Measurements from ENCODE around the gene SLC40A1. TPM values are rescaled to one million over a fixed set of nuclear protein-coding genes. Genes with fewer than 3 reads are reported as not detected.

Gene SLC40A1
- total RNA-seq, 2 experiments from 2014 or later, result 7.4 to 8.2 TPM

DNA sequence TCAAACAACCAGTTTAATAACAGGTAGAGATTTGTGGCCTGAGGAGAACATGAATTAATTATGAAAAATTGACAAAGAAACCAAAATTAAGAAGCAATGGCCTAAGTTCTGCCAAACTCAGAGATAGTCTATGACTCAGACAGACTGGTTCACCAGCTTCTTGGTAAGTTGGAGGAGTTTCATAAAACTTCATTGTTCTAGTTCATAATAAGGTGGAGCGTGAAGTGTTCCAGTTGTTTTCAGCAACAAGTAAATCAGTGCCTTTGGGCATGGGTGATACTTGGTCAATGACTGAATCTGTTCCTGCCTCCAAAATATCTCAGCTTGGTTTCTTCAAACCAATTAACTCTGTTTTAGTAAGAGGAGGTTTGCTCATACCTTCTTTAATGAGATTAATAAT lies 40.0 kb downstream of the SLC40A1 start:
- Histone ChIP-seq H3K36me3 (ENCODE audit: insufficient read depth, low read length) (no peaks in the 10 kb centered on the region), H3K4me3 (ENCODE audit: low read length) (no peak overlapping the region), H3K27ac (ENCODE audit: low read depth in 1 of 2, low read length in 2 of 2) (no peak overlapping the region), H3K4me1 (ENCODE audit: insufficient read depth, low read length) (no peaks in the 10 kb centered on the region), H3K27me3 (ENCODE audit: control insufficient read depth in 1 of 2, insufficient read depth in 2 of 2, low read length in 2 of 2) (no peaks in the 10 kb centered on the region), H3K9me3 (ENCODE audit: control insufficient read depth in 1 of 2, insufficient read depth in 1 of 2, low read length in 2 of 2) (no peaks in the 10 kb centered on the region)
- CTCF ChIA-PET, result no interaction called here
- H3K27ac Mint-ChIP-seq, result no peak overlapping the region
- no peaks in the 10 kb centered on the region for H3K9me3 Mint-ChIP-seq
- H3K4me3 Mint-ChIP-seq, result no peak overlapping the region
- DNase-seq (no peak), ATAC-seq (ENCODE audit: poor library complexity) (no peak)
- POLR2A ChIA-PET, result no interaction called here
- TF ChIP-seq, protein P1, sequence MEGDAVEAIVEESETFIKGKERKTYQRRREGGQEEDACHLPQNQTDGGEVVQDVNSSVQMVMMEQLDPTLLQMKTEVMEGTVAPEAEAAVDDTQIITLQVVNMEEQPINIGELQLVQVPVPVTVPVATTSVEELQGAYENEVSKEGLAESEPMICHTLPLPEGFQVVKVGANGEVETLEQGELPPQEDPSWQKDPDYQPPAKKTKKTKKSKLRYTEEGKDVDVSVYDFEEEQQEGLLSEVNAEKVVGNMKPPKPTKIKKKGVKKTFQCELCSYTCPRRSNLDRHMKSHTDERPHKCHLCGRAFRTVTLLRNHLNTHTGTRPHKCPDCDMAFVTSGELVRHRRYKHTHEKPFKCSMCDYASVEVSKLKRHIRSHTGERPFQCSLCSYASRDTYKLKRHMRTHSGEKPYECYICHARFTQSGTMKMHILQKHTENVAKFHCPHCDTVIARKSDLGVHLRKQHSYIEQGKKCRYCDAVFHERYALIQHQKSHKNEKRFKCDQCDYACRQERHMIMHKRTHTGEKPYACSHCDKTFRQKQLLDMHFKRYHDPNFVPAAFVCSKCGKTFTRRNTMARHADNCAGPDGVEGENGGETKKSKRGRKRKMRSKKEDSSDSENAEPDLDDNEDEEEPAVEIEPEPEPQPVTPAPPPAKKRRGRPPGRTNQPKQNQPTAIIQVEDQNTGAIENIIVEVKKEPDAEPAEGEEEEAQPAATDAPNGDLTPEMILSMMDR (IDR thresholded peaks at IDR 0.05), result no peak
- H3K4me1 Mint-ChIP-seq (ENCODE audit: low read depth), result no peaks in the 10 kb centered on the region
- intact Hi-C loops (cut with DNase I, micrococcal nuclease), result no loop called here
- no peaks in the 10 kb centered on the region for H3K36me3 Mint-ChIP-seq (ENCODE audit: low read depth)
- H3K27me3 Mint-ChIP-seq, result no peaks in the 10 kb centered on the region

DNA sequence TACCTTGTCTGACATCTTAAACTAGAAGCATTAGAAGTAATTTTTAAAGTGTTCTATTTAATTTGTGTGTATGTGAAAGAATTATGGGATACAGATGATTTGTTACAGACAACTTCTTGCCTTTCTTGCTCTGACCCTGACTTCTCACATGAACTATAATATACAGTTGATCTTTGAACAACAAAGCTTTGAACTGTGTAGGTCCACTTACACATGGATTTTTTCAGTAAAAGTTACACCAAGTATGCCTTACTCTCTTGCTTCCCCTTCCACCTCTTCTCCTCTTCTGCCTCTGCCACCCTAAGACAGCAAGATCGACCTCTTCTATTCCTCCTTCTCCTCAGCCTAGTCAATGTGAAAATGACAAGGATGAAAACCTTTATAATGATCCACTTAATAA lies 42.2 kb downstream of the SLC40A1 start:
- Mint-ChIP-seq H3K4me1 (ENCODE audit: low read depth) (no peaks in the 10 kb centered on the region), H3K27me3 (no peaks in the 10 kb centered on the region), H3K36me3 (ENCODE audit: low read depth) (no peaks in the 10 kb centered on the region), H3K4me3 (no peak overlapping the region), H3K27ac (no peak overlapping the region), H3K9me3 (no peaks in the 10 kb centered on the region)
- Histone ChIP-seq H3K27ac (ENCODE audit: low read depth in 1 of 2, low read length in 2 of 2) (no peak overlapping the region), H3K36me3 (ENCODE audit: insufficient read depth, low read length) (no peaks in the 10 kb centered on the region), H3K27me3 (ENCODE audit: control insufficient read depth in 1 of 2, insufficient read depth in 2 of 2, low read length in 2 of 2) (no peaks in the 10 kb centered on the region), H3K9me3 (ENCODE audit: control insufficient read depth in 1 of 2, insufficient read depth in 1 of 2, low read length in 2 of 2) (no peaks in the 10 kb centered on the region), H3K4me3 (ENCODE audit: low read length) (no peak overlapping the region), H3K4me1 (ENCODE audit: insufficient read depth, low read length) (no peaks in the 10 kb centered on the region)
- DNase-seq, result no peak
- TF ChIP-seq, protein P1 (IDR thresholded peaks at IDR 0.05), result no peak
- ATAC-seq (ENCODE audit: poor library complexity), result no peak
- intact Hi-C loops (cut with DNase I, micrococcal nuclease), result no loop called here
- POLR2A ChIA-PET, result no interaction called here
- CTCF ChIA-PET, result no interaction called here

DNA sequence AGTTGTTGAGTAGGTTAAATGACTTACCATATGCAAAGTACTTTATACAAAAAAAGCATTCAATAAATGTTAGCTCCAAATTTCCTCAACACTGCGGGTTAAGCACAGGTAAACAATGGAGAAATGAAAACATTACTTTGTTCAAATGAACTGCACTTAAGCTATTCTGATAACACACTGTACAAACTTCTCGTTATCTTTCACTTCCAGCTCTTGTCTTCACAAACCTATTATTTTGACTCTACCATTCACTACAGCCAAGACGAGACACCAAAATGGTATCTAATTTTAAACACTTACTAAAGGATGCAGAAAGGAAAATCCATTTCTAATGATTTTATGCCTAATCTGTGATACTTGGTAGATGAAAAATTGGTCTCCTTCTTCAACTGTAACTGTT lies 43.8 kb downstream of the SLC40A1 start:
- H3K36me3 ChIP-seq (ENCODE audit: insufficient read depth, low read length), result no peaks in the 10 kb centered on the region
- DNase-seq (no peak), ATAC-seq (ENCODE audit: poor library complexity) (no peak)
- no peak overlapping the region for H3K4me3 ChIP-seq (ENCODE audit: low read length)
- no peak overlapping the region for H3K4me3 Mint-ChIP-seq
- H3K27ac Mint-ChIP-seq, result no peak overlapping the region
- TF ChIP-seq, protein P1 (IDR thresholded peaks at IDR 0.05), result no peak
- H3K27me3 Mint-ChIP-seq, result no peaks in the 10 kb centered on the region
- H3K9me3 Mint-ChIP-seq, result no peaks in the 10 kb centered on the region
- no peaks in the 10 kb centered on the region for H3K9me3 ChIP-seq (ENCODE audit: control insufficient read depth in 1 of 2, insufficient read depth in 1 of 2, low read length in 2 of 2)
- intact Hi-C loops (cut with DNase I, micrococcal nuclease), result no loop called here
- ChIA-PET POLR2A (no interaction called here), CTCF (no interaction called here)
- no peak overlapping the region for H3K27ac ChIP-seq (ENCODE audit: low read depth in 1 of 2, low read length in 2 of 2)
- H3K4me1 ChIP-seq (ENCODE audit: insufficient read depth, low read length), result no peaks in the 10 kb centered on the region
- H3K27me3 ChIP-seq (ENCODE audit: control insufficient read depth in 1 of 2, insufficient read depth in 2 of 2, low read length in 2 of 2), result no peaks in the 10 kb centered on the region
- H3K4me1 Mint-ChIP-seq (ENCODE audit: low read depth), result no peaks in the 10 kb centered on the region
- no peaks in the 10 kb centered on the region for H3K36me3 Mint-ChIP-seq (ENCODE audit: low read depth)

Data from CD4-positive, alpha-beta T cell (primary cell).